Adrenal gland (tissue), 12 donors: ENCODE results near the gene FAM50B. TPM values are rescaled to one million over a fixed set of nuclear protein-coding genes. Genes with fewer than 3 reads are reported as not detected.

ENCODE experiments used
- DNase-seq, 7 donors: peaks; one replicate each; pipeline ENCODE4 v3.0.0-alpha.2; 2019 to 2020
- H3K27ac ChIP-seq, 5 donors: fragments of 200-600 bp; sonication (generic) in 4 of 5; 1 replicate in 3 of 5; 2 replicates in 2 of 5; pipeline versions ENCODE4 v1.5.1 to v1.8.0; 2016 to 2020; ENCODE audit warnings: mild to moderate bottlenecking in 1 of 5
- H3K27me3 ChIP-seq: fragments of 200-600 bp; 2 replicates; pipeline ENCODE4 v1.8.0; 2021
- H3K36me3 ChIP-seq, 2 donors: fragments of 200-600 bp; replicated peaks in 1 of 2; 1 replicate in 1 of 2; 2 replicates in 1 of 2; pipeline versions ENCODE4 v1.5.1 to v1.8.0; 2018 to 2022
- H3K4me1 ChIP-seq, 2 donors: fragments of 200-600 bp; replicated peaks in 1 of 2; 1 replicate in 1 of 2; 2 replicates in 1 of 2; pipeline versions ENCODE4 v1.5.1 to v1.8.0; 2018 to 2021
- H3K4me3 ChIP-seq, 4 donors: fragments of 200-600 bp; sonication (generic) in 3 of 4; one replicate each; pipeline ENCODE4 v1.5.1; 2016 to 2018
- H3K9me3 ChIP-seq, 3 donors: fragments of 200-600 bp; sonication (generic) in 1 of 3; replicated peaks in 1 of 3; 1 replicate in 2 of 3; 2 replicates in 1 of 3; pipeline versions ENCODE4 v1.5.1 to v1.8.0; 2016 to 2021
- CTCF ChIP-seq, 6 experiments: fragments of 450-650 bp in 4 of 6; fragments of 200-600 bp in 2 of 6; sonication (generic) in 1 of 6; IDR thresholded peaks; 1 replicate in 5 of 6; 2 replicates in 1 of 6; pipeline versions ENCODE4 v1.5.1 to v1.8.0; 2016 to 2021; ENCODE audit warnings: antibody characterized with exemption in 6 of 6, mild to moderate bottlenecking in 2 of 6, moderate library complexity in 1 of 6
- POLR2A ChIP-seq, 2 donors: fragments of 450-650 bp; IDR thresholded peaks; one replicate each; pipeline ENCODE4 v1.6.1; 2017; ENCODE audit warnings: antibody characterized with exemption in 2 of 2, mild to moderate bottlenecking in 2 of 2, moderate library complexity in 1 of 2
- WGBS, 4 donors: extraction: QIAGEN DNeasy Blood & Tissue Kit in 2 of 4; methylation state at CpG; one replicate each; pipeline versions ENCODE4 v1.1.5 to v1.1.7; 2013 to 2017; 5-methylcytosine and 5-hydroxymethylcytosine counted together
- intact Hi-C, 2 donors: fragments of 100-400 bp; cut with DNase I; formaldehyde crosslinking; loops; one replicate each; pipeline versions ENCODE4 v1.14.1 to v1.15.0; 2022 to 2023
- polyA plus RNA-seq, 3 donors: library from polyadenylated mRNA; stranded (reverse); fragments of 200-250 nt in 2 of 3; fragments of 350-450 nt in 1 of 3; fragmentation: Illumina TruSeq in 1 of 3; extraction: RNeasy Lipid Tissue Mini Kit (QIAGEN cat#74804) in 1 of 3; gene quantifications; one replicate each; pipeline ENCODE4 v1.2.3, GENCODE V29; 2013 to 2014
- total RNA-seq, 9 donors: library from RNA; depleted of rRNA in 4 of 9; stranded (reverse); fragments of >200 nt in 4 of 9; fragments of 120-200 nt in 1 of 9; fragmentation: NEBNext Ultra II Directional in 1 of 9; extraction: Animal tissue kit (Norgen Biotek cat#: 25700) in 1 of 9; gene quantifications; one replicate each; pipeline versions ENCODE4 v1.1.0 to v1.2.4, GENCODE V29; 2013 to 2023
- donor health status: healthy with polysubstance abuse.
- donor health status: Bipolar disorder and iron deficiency.
- donor health status: DM: yes; HTN: yes; CAD: no.
- donor health status: DM: no; HTN: no; CAD: no.
- donor health status: DM: no; HTN: no; CAD: no.
- donor health status: DM: yes; HTN: yes; CAD: no.

FAM50B gene
- total and polyA plus RNA-seq, 12 donors = 5.9 to 119 (median 14.2) TPM

GRCh38 chr6:3809982-3810381 lies 39.2 kb upstream of the FAM50B start:
- TF ChIP-seq POLR2A (IDR thresholded peaks at IDR 0.05) (no peak), CTCF (IDR thresholded peaks at IDR 0.05) (no peak)
- H3K36me3 ChIP-seq = no peaks in the 10 kb centered on the region
- DNase-seq = no peak
- peaks cover 12 to 15% of the 10 kb centered on the region in 2 donors for H3K4me1 ChIP-seq
- WGBS, 4 donors = 89 to 95% (median 91%) methylated on average over 9 of the region's 9 CpGs
- H3K27ac ChIP-seq = no peak overlapping the region
- peaks cover 3% of the 10 kb centered on the region for H3K27me3 ChIP-seq
- H3K4me3 ChIP-seq = no peak overlapping the region
- H3K9me3 ChIP-seq = no peaks in the 10 kb centered on the region
- intact Hi-C loops = no loop called here

GRCh38 chr6:3811191-3811590 lies 38.0 kb upstream of the FAM50B start:
- no peak for DNase-seq
- 54 to 63% (median 58%) methylated on average over 2 of the region's 2 CpGs for WGBS, 4 donors
- H3K36me3 ChIP-seq = no peaks in the 10 kb centered on the region
- peaks cover 7 to 11% of the 10 kb centered on the region in 2 donors for H3K4me1 ChIP-seq
- peaks cover 3% of the 10 kb centered on the region for H3K27me3 ChIP-seq
- no peaks in the 10 kb centered on the region for H3K9me3 ChIP-seq
- H3K4me3 ChIP-seq = no peak overlapping the region
- intact Hi-C loops = no loop called here
- no peak overlapping the region for H3K27ac ChIP-seq
- TF ChIP-seq CTCF (IDR thresholded peaks at IDR 0.05) (no peak), POLR2A (IDR thresholded peaks at IDR 0.05) (no peak)

GRCh38 chr6:3812596-3812995 lies 36.6 kb upstream of the FAM50B start:
- intact Hi-C loops = no loop called here
- TF ChIP-seq POLR2A (IDR thresholded peaks at IDR 0.05) (no peak), CTCF (IDR thresholded peaks at IDR 0.05) (no peak)
- Histone ChIP-seq H3K4me3 (no peak overlapping the region), H3K9me3 (no peaks in the 10 kb centered on the region), H3K36me3 (no peaks in the 10 kb centered on the region), H3K27ac (peak overlapping the region in 1 of 5 donors; percentile 40), H3K27me3 (peaks cover 3% of the 10 kb centered on the region), H3K4me1 (peaks cover 0 to 5% of the 10 kb centered on the region in 2 donors)
- DNase-seq = no peak
- 71 to 79% (median 76%) methylated on average over 3 of the region's 3 CpGs for WGBS, 4 donors

- DNase-seq = peak; percentile 49 to 80 (median 66)
- H3K4me1 ChIP-seq = peaks cover 0 to 4% of the 10 kb centered on the region in 2 donors
- H3K9me3 ChIP-seq = no peaks in the 10 kb centered on the region
- H3K27me3 ChIP-seq = peaks cover 3% of the 10 kb centered on the region
- H3K36me3 ChIP-seq = no peaks in the 10 kb centered on the region
- TF ChIP-seq CTCF (IDR thresholded peaks at IDR 0.05) = no peak
- TF ChIP-seq POLR2A (IDR thresholded peaks at IDR 0.05) = no peak
- WGBS, 4 donors = 26 to 51% (median 41%) methylated on average over 8 to 13 of the region's 13 CpGs
- H3K27ac ChIP-seq = peak overlapping the region in 1 of 5 donors; percentile 40
- H3K4me3 ChIP-seq = no peak overlapping the region
- intact Hi-C loops = no loop called here
These were observed 35.9 kb upstream of the FAM50B start for GRCh38 chr6:3813150-3813780.
